IgD-negative memory B cell (primary cell): Measurements from ENCODE around the gene RASGRF2. TPM values are rescaled to one million over a fixed set of nuclear protein-coding genes. Genes with fewer than 3 reads are reported as not detected.

Experiments used
- H3K27ac Mint-ChIP-seq, 3 donors: one replicate each; pipeline ENCODE4 v1.8.0; 2020 to 2022; ENCODE audit warnings: mild to moderate bottlenecking in 3 of 3, mixed read lengths in 3 of 3, moderate library complexity in 1 of 3
- H3K27me3 Mint-ChIP-seq: one replicate; pipeline ENCODE4 v1.8.0; 2021; ENCODE audit warnings: mixed read lengths
- H3K36me3 Mint-ChIP-seq: one replicate; pipeline ENCODE4 v1.8.0; 2020; ENCODE audit warnings: mild to moderate bottlenecking, mixed read lengths
- H3K4me1 Mint-ChIP-seq, 3 donors: one replicate each; pipeline ENCODE4 v1.8.0; 2020 to 2022; ENCODE audit warnings: mixed read lengths in 3 of 3, mild to moderate bottlenecking in 1 of 3
- H3K4me3 Mint-ChIP-seq, 4 donors: one replicate each; pipeline ENCODE4 v1.8.0; 2020 to 2022; ENCODE audit warnings: mild to moderate bottlenecking in 4 of 4, mixed read lengths in 4 of 4, moderate library complexity in 3 of 4
- H3K9me3 Mint-ChIP-seq, 3 donors: one replicate each; pipeline ENCODE4 v1.8.0; 2020 to 2021; ENCODE audit warnings: mixed read lengths in 3 of 3, mild to moderate bottlenecking in 1 of 3
- polyA plus RNA-seq: library from polyadenylated mRNA; unstranded; fragments of 300-500 nt; fragmentation: Illumina TruSeq; gene quantifications from one replicate; pipeline ENCODE4 v1.2.3, GENCODE V29; 2021

Gene RASGRF2
- polyA plus RNA-seq = 0.46 TPM

GRCh38 chr5:80959768-80960442, at the start of gene RASGRF2:
RASGRF2 (plus strand) TSS chr5:80960363; CDS start chr5:80960739, 376 bp downstream.
- H3K4me3 Mint-ChIP-seq = peak within 1 kb of the TSS in 3 of 4 donors; percentile 54 to 91 (median 79)
- peak within 1 kb of the TSS in 2 of 3 donors; percentile 54 to 65 for H3K27ac Mint-ChIP-seq
- peaks cover 6 to 8% (median 8%) of the 10 kb centered on the region in 3 donors for H3K4me1 Mint-ChIP-seq

GRCh38 chr5:80912479-80912878, 47.7 kb upstream of the RASGRF2 start:
- H3K9me3 Mint-ChIP-seq = peaks cover 0 to 6% (median 5%) of the 10 kb centered on the region in 3 donors
- no peaks in the 10 kb centered on the region for H3K27me3 Mint-ChIP-seq
- no peaks in the 10 kb centered on the region for H3K4me1 Mint-ChIP-seq
- peaks cover 8% of the 10 kb centered on the region for H3K36me3 Mint-ChIP-seq
- H3K4me3 Mint-ChIP-seq = no peak overlapping the region
- H3K27ac Mint-ChIP-seq = no peak overlapping the region

More at GRCh38 chr5:80959768-80960442, at the start of gene RASGRF2:
- Mint-ChIP-seq H3K9me3 (peaks cover 0 to 5% (median 3%) of the 10 kb centered on the region in 3 donors), H3K27me3 (peaks cover 29% of the 10 kb centered on the region), H3K36me3 (peaks cover 6% of the 10 kb centered on the region)

- H3K9me3 Mint-ChIP-seq = peaks cover 0 to 6% (median 5%) of the 10 kb centered on the region in 3 donors
- peak overlapping the region in 1 of 4 donors; percentile 3 for H3K4me3 Mint-ChIP-seq
- peaks cover under 1% of the 10 kb centered on the region for H3K27me3 Mint-ChIP-seq
- peaks cover 6% of the 10 kb centered on the region for H3K36me3 Mint-ChIP-seq
- H3K4me1 Mint-ChIP-seq = no peaks in the 10 kb centered on the region
- no peak overlapping the region for H3K27ac Mint-ChIP-seq
Measured at GRCh38 chr5:80915716-80916115, 44.4 kb upstream of the RASGRF2 start.

- peaks cover 6% of the 10 kb centered on the region for H3K36me3 Mint-ChIP-seq
- H3K27ac Mint-ChIP-seq = no peak overlapping the region
- H3K4me3 Mint-ChIP-seq = no peak overlapping the region
- peaks cover 0 to 5% (median 4%) of the 10 kb centered on the region in 3 donors for H3K9me3 Mint-ChIP-seq
- H3K27me3 Mint-ChIP-seq = peaks cover 2% of the 10 kb centered on the region
- H3K4me1 Mint-ChIP-seq = no peaks in the 10 kb centered on the region
Measured at GRCh38 chr5:80916676-80917075, 43.5 kb upstream of the RASGRF2 start.

- Mint-ChIP-seq H3K4me3 (no peak overlapping the region), H3K27me3 (peaks cover 2% of the 10 kb centered on the region), H3K27ac (no peak overlapping the region), H3K9me3 (peaks cover 0 to 1% (median 0%) of the 10 kb centered on the region in 3 donors), H3K36me3 (peaks cover 4% of the 10 kb centered on the region), H3K4me1 (no peaks in the 10 kb centered on the region)
Measured at GRCh38 chr5:80917631-80918030, 42.5 kb upstream of the RASGRF2 start.

GRCh38 chr5:80919678-80920196, 40.4 kb upstream of the RASGRF2 start:
- Mint-ChIP-seq H3K36me3 (peaks cover 2% of the 10 kb centered on the region), H3K27me3 (peaks cover 2% of the 10 kb centered on the region), H3K4me1 (no peaks in the 10 kb centered on the region), H3K9me3 (no peaks in the 10 kb centered on the region), H3K4me3 (no peak overlapping the region), H3K27ac (no peak overlapping the region)

- Mint-ChIP-seq H3K9me3 (no peaks in the 10 kb centered on the region), H3K36me3 (peaks cover 2% of the 10 kb centered on the region), H3K27ac (no peak overlapping the region), H3K4me1 (no peaks in the 10 kb centered on the region), H3K4me3 (no peak overlapping the region), H3K27me3 (peaks cover 2% of the 10 kb centered on the region)
Measured at GRCh38 chr5:80920333-80920732, 39.8 kb upstream of the RASGRF2 start.

- peaks cover 2% of the 10 kb centered on the region for H3K27me3 Mint-ChIP-seq
- no peaks in the 10 kb centered on the region for H3K9me3 Mint-ChIP-seq
- no peak overlapping the region for H3K4me3 Mint-ChIP-seq
- H3K4me1 Mint-ChIP-seq = no peaks in the 10 kb centered on the region
- peaks cover 2% of the 10 kb centered on the region for H3K36me3 Mint-ChIP-seq
- H3K27ac Mint-ChIP-seq = no peak overlapping the region
Measured at GRCh38 chr5:80921026-80921425, 39.1 kb upstream of the RASGRF2 start.

GRCh38 chr5:80925931-80926330, 34.2 kb upstream of the RASGRF2 start:
- H3K9me3 Mint-ChIP-seq = no peaks in the 10 kb centered on the region
- H3K27ac Mint-ChIP-seq = no peak overlapping the region
- H3K4me3 Mint-ChIP-seq = no peak overlapping the region

GRCh38 chr5:80926536-80926935, 33.6 kb upstream of the RASGRF2 start:
- no peak overlapping the region for H3K4me3 Mint-ChIP-seq
- no peak overlapping the region for H3K27ac Mint-ChIP-seq
- no peaks in the 10 kb centered on the region for H3K27me3 Mint-ChIP-seq
- no peaks in the 10 kb centered on the region for H3K9me3 Mint-ChIP-seq
- H3K36me3 Mint-ChIP-seq = peaks cover 2% of the 10 kb centered on the region
- peaks cover 0 to 6% (median 3%) of the 10 kb centered on the region in 3 donors for H3K4me1 Mint-ChIP-seq

More at GRCh38 chr5:80925931-80926330, 34.2 kb upstream of the RASGRF2 start:
- Mint-ChIP-seq H3K36me3 (peaks cover 2% of the 10 kb centered on the region), H3K27me3 (no peaks in the 10 kb centered on the region), H3K4me1 (peaks cover 0 to 6% (median 3%) of the 10 kb centered on the region in 3 donors)

GRCh38 chr5:80926979-80927656, 33.0 kb upstream of the RASGRF2 start:
- H3K9me3 Mint-ChIP-seq = no peaks in the 10 kb centered on the region
- H3K27me3 Mint-ChIP-seq = no peaks in the 10 kb centered on the region
- H3K36me3 Mint-ChIP-seq = peaks cover 2% of the 10 kb centered on the region
- peaks cover 0 to 6% (median 3%) of the 10 kb centered on the region in 3 donors for H3K4me1 Mint-ChIP-seq
- no peak overlapping the region for H3K4me3 Mint-ChIP-seq
- H3K27ac Mint-ChIP-seq = no peak overlapping the region

GRCh38 chr5:80928073-80928472, 32.1 kb upstream of the RASGRF2 start:
- no peak overlapping the region for H3K27ac Mint-ChIP-seq

GRCh38 chr5:80930940-80931339, 29.2 kb upstream of the RASGRF2 start:
- no peak overlapping the region for H3K4me3 Mint-ChIP-seq
- no peaks in the 10 kb centered on the region for H3K9me3 Mint-ChIP-seq
- peaks cover 0 to 6% (median 3%) of the 10 kb centered on the region in 3 donors for H3K4me1 Mint-ChIP-seq
- peaks cover 2% of the 10 kb centered on the region for H3K36me3 Mint-ChIP-seq
- H3K27me3 Mint-ChIP-seq = no peaks in the 10 kb centered on the region
- no peak overlapping the region for H3K27ac Mint-ChIP-seq

More at GRCh38 chr5:80928073-80928472, 32.1 kb upstream of the RASGRF2 start:
- H3K9me3 Mint-ChIP-seq = no peaks in the 10 kb centered on the region
- no peaks in the 10 kb centered on the region for H3K27me3 Mint-ChIP-seq
- peaks cover 2% of the 10 kb centered on the region for H3K36me3 Mint-ChIP-seq
- H3K4me1 Mint-ChIP-seq = peaks cover 0 to 6% (median 3%) of the 10 kb centered on the region in 3 donors
- no peak overlapping the region for H3K4me3 Mint-ChIP-seq

- Mint-ChIP-seq H3K36me3 (peaks cover 2% of the 10 kb centered on the region), H3K4me3 (no peak overlapping the region), H3K27me3 (no peaks in the 10 kb centered on the region), H3K4me1 (peaks cover 0 to 6% (median 3%) of the 10 kb centered on the region in 3 donors), H3K27ac (peak overlapping the region in 1 of 3 donors; percentile 13), H3K9me3 (no peaks in the 10 kb centered on the region)
Measured at GRCh38 chr5:80931411-80931810, 28.8 kb upstream of the RASGRF2 start.

GRCh38 chr5:80933036-80933435, 27.1 kb upstream of the RASGRF2 start:
- Mint-ChIP-seq H3K36me3 (no peaks in the 10 kb centered on the region), H3K9me3 (no peaks in the 10 kb centered on the region), H3K27me3 (no peaks in the 10 kb centered on the region)

More at GRCh38 chr5:80933036-80933435, 27.1 kb upstream of the RASGRF2 start:
- Mint-ChIP-seq H3K4me3 (no peak overlapping the region), H3K27ac (no peak overlapping the region), H3K4me1 (peaks cover 0 to under 1% (median 0%) of the 10 kb centered on the region in 3 donors)
